Measurements from ENCODE around the gene SEMA3A. TPM values are rescaled to one million over a fixed set of nuclear protein-coding genes. Genes with fewer than 3 reads are reported as not detected.
A peak's percentile ranks its signal among the peaks of the same experiment; 100 is the strongest.
"Not testable (repeated sequence)": the region's sequence is repeated elsewhere in the genome, so short reads cannot be mapped to it uniquely, and the experiment has no call there.

The SEMA3A gene
- polyA plus RNA-seq (20.7 and 22.8 TPM in 2 replicates), polyA minus RNA-seq (130 and 157 TPM in 2 replicates)

- peak within 1 kb of the TSS; percentile 64 for H3K27ac ChIP-seq (ENCODE audit: low read length)
- peak; percentile 75 for TF ChIP-seq MXI1 (conservative IDR thresholded peaks at IDR 0.05; ENCODE audit: poor library complexity, severe bottlenecking)
- TF ChIP-seq SMC3 (conservative IDR thresholded peaks at IDR 0.05; ENCODE audit: poor library complexity): peak; percentile 53
- TF ChIP-seq RAD21 (conservative IDR thresholded peaks at IDR 0.05): peak; percentile 57
- TF ChIP-seq EP300 (conservative IDR thresholded peaks at IDR 0.05; ENCODE audit: poor library complexity, severe bottlenecking): peak; percentile 41
- TF ChIP-seq TAF1 (IDR thresholded peaks at IDR 0.05; ENCODE audit: low read depth): no peak
- TF ChIP-seq POLR2AphosphoS5 (IDR thresholded peaks at IDR 0.05): peak; percentile 55
- no peak for TF ChIP-seq EZH2 (IDR thresholded peaks at IDR 0.05; ENCODE audit: borderline replicate concordance, insufficient read depth, low read length, poor library complexity, severe bottlenecking)
- peak; percentile 26 for TF ChIP-seq CTCF (IDR thresholded peaks at IDR 0.05; ENCODE audit: poor library complexity, severe bottlenecking)
- peak; percentile 60 for TF ChIP-seq REST (IDR thresholded peaks at IDR 0.05; ENCODE audit: borderline replicate concordance)
- H3K36me3 ChIP-seq (ENCODE audit: insufficient read depth, low read length): no peaks in the 10 kb centered on the region
- H3K9me3 ChIP-seq (ENCODE audit: low read length): no peaks in the 10 kb centered on the region
- H3K27me3 ChIP-seq (ENCODE audit: insufficient read depth, low read depth, low read length): no peaks in the 10 kb centered on the region
- no peaks in the 10 kb centered on the region for H3F3A ChIP-seq (ENCODE audit: insufficient read depth, low read length, poor library complexity, severe bottlenecking)
- peak within 1 kb of the TSS; percentile 35 for H2AFZ ChIP-seq (ENCODE audit: low read depth, low read length)
- H3K9ac ChIP-seq (ENCODE audit: low read length): peak within 1 kb of the TSS; percentile 66
- H3K4me2 ChIP-seq (ENCODE audit: low read length): peak within 1 kb of the TSS; percentile 61
- peaks cover 48% of the 10 kb centered on the region for H3K79me2 ChIP-seq (replicated peaks; ENCODE audit: insufficient read depth, low read length)
- H4K20me1 ChIP-seq (ENCODE audit: insufficient read depth): no peaks in the 10 kb centered on the region
- H3K4me3 ChIP-seq (ENCODE audit: low read length): peak within 1 kb of the TSS; percentile 68
- no peaks in the 10 kb centered on the region for H3K9me2 ChIP-seq (ENCODE audit: insufficient read depth, low read length)
These were observed at the start of gene SEMA3A for GRCh38 chr7:84194484-84195271. Gene SEMA3A (minus strand): TSS chr7:84194789. CDS start chr7:84194586, 203 bp downstream.

GRCh38 chr7:84243037-84243436 is 48.4 kb upstream of the SEMA3A start:
- not testable (repeated sequence) for H3F3A ChIP-seq (ENCODE audit: insufficient read depth, low read length, poor library complexity, severe bottlenecking); H3K9me3 ChIP-seq (ENCODE audit: low read length); H3K27me3 ChIP-seq (ENCODE audit: insufficient read depth, low read depth, low read length); H3K27ac ChIP-seq (ENCODE audit: low read length); H3K9me2 ChIP-seq (ENCODE audit: insufficient read depth, low read length); H4K20me1 ChIP-seq (ENCODE audit: insufficient read depth); H3K36me3 ChIP-seq (ENCODE audit: insufficient read depth, low read length); H3K4me3 ChIP-seq (ENCODE audit: low read length); H3K4me2 ChIP-seq (ENCODE audit: low read length); H3K9ac ChIP-seq (ENCODE audit: low read length); H3K79me2 ChIP-seq (replicated peaks; ENCODE audit: insufficient read depth, low read length); H2AFZ ChIP-seq (ENCODE audit: low read depth, low read length)

All from neural cell (in vitro differentiated cells).